ENCODE results near the gene CNPY1.

DNA sequence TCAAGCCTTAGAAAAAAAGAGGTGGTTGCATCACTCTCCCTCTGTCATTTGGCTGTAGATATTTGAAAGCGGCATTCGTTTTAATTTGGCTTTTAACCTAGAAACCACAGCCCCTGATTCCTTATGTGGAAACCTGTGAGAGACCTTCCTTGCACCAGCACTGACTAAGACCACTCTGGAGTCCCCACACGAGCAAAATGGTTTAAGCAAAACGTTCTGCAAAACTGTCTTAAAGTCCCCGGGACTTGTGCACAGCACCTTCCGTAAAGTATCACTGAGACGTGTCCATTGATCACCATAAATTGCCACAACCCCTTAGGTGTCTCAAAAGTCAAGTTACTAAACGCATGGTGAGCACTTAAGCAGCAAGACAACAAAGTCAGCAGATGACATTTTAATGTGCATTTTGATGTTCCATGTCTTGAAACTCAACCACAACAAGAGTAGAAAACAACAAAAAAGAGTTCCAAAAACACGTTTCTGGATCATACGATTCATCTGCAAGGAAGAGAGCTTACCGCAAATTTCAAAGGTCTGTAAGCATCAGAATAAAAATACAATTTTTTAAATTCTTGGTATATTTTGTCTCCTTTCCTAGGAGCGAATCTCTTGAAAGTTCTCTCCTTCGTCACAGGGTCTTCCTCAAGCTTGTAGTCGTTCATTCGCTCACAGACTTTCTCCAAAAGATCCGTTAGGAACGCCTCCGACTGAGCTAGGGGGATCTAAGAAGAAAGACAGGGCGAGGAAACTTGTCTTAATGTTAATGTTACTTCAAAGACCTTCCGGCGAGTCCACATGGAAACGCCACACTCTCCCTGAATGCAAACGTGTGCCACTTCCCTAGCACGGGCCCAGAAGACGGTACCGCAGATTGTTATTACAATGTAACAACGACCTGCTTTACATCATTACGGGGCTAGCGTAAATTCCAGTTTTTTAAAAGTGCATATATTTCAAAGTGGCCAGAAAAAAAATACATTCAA, 37.7 kb downstream of the CNPY1 start:
- TF ChIP-seq, protein P1, sequence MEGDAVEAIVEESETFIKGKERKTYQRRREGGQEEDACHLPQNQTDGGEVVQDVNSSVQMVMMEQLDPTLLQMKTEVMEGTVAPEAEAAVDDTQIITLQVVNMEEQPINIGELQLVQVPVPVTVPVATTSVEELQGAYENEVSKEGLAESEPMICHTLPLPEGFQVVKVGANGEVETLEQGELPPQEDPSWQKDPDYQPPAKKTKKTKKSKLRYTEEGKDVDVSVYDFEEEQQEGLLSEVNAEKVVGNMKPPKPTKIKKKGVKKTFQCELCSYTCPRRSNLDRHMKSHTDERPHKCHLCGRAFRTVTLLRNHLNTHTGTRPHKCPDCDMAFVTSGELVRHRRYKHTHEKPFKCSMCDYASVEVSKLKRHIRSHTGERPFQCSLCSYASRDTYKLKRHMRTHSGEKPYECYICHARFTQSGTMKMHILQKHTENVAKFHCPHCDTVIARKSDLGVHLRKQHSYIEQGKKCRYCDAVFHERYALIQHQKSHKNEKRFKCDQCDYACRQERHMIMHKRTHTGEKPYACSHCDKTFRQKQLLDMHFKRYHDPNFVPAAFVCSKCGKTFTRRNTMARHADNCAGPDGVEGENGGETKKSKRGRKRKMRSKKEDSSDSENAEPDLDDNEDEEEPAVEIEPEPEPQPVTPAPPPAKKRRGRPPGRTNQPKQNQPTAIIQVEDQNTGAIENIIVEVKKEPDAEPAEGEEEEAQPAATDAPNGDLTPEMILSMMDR (conservative IDR thresholded peaks at IDR 0.05) = no peak
- no peak for TF ChIP-seq EZH2 (IDR thresholded peaks at IDR 0.05; ENCODE audit: low read depth)
